ENCODE data around the gene GTPBP1. TPM values are rescaled to one million over a fixed set of nuclear protein-coding genes. Genes with fewer than 3 reads are reported as not detected.

The GTPBP1 gene
- total RNA-seq, 4 donors from 2014 or later = 16.2 to 71.5 (median 56.1) TPM

DNA sequence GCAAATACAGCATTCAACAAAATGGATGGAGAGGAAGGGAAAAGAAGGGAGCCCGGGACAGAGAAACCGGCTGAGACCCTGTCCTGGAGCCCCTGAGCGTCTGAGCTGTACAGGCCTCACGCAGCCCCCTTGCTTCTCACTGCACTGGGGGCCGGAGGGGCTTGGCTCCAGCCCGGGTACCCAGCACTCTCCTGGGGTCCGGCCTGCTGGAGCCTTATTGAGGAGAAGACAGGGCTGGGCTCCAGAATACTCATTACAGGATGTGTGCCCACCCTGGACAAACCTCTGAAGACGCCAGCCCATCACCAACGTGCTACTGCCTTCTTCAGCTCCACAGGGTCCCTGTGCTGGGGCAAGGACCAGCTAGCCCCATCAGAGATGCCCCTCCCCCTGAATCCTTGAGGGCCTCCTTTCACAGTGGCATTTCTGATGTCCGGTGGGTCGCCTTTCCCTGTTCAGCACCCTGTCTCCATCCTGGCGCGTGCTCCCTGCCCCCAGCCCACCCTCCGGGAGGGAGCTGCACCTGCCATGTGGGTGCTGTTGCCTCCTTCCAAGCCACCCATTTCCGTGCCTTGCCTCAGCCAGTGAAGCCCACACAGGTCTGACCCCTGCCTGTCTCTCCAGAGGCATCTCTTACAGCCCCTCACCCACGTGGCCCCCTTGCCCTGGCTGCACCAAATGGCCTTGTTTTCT is 64.7 kb downstream of the GTPBP1 start:
- no peak for DNase-seq
- no peaks in the 10 kb centered on the region for H3K27me3 ChIP-seq
- no peak overlapping the region for H3K27ac ChIP-seq
- H3K4me3 ChIP-seq = no peak overlapping the region
- H3K9me3 ChIP-seq = no peaks in the 10 kb centered on the region
- no peaks in the 10 kb centered on the region for H3K4me1 ChIP-seq
- intact Hi-C loops (cut with DNase I; ENCODE audit: low total_unique reads) = no loop called here
- H3K36me3 ChIP-seq = no peaks in the 10 kb centered on the region
- TF ChIP-seq, protein P1, sequence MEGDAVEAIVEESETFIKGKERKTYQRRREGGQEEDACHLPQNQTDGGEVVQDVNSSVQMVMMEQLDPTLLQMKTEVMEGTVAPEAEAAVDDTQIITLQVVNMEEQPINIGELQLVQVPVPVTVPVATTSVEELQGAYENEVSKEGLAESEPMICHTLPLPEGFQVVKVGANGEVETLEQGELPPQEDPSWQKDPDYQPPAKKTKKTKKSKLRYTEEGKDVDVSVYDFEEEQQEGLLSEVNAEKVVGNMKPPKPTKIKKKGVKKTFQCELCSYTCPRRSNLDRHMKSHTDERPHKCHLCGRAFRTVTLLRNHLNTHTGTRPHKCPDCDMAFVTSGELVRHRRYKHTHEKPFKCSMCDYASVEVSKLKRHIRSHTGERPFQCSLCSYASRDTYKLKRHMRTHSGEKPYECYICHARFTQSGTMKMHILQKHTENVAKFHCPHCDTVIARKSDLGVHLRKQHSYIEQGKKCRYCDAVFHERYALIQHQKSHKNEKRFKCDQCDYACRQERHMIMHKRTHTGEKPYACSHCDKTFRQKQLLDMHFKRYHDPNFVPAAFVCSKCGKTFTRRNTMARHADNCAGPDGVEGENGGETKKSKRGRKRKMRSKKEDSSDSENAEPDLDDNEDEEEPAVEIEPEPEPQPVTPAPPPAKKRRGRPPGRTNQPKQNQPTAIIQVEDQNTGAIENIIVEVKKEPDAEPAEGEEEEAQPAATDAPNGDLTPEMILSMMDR (IDR thresholded peaks at IDR 0.05) = no peak
- TF ChIP-seq POLR2A (IDR thresholded peaks at IDR 0.05) = no peak

DNA sequence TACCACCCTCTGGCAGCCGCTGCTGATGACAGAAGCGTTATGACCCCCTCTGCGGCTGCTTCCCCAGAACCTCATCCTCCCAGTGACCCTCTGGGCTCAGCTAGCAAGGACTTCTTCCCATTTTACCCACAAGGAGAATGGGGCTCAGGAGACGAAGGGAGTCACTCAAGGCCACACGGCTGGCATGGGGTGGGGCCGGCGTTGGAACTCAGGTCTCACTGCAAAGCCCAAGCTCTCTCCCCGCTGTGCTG is 66.8 kb downstream of the GTPBP1 start:
- TF ChIP-seq POLR2A (IDR thresholded peaks at IDR 0.05) = no peak
- TF ChIP-seq, protein P1 (IDR thresholded peaks at IDR 0.05) = no peak
- no peaks in the 10 kb centered on the region for H3K4me1 ChIP-seq
- no peak overlapping the region for H3K27ac ChIP-seq
- no peak for DNase-seq
- intact Hi-C loops (cut with DNase I; ENCODE audit: low total_unique reads) = no loop called here
- no peaks in the 10 kb centered on the region for H3K9me3 ChIP-seq
- H3K36me3 ChIP-seq = no peaks in the 10 kb centered on the region
- H3K27me3 ChIP-seq = no peaks in the 10 kb centered on the region
- H3K4me3 ChIP-seq = no peak overlapping the region

DNA sequence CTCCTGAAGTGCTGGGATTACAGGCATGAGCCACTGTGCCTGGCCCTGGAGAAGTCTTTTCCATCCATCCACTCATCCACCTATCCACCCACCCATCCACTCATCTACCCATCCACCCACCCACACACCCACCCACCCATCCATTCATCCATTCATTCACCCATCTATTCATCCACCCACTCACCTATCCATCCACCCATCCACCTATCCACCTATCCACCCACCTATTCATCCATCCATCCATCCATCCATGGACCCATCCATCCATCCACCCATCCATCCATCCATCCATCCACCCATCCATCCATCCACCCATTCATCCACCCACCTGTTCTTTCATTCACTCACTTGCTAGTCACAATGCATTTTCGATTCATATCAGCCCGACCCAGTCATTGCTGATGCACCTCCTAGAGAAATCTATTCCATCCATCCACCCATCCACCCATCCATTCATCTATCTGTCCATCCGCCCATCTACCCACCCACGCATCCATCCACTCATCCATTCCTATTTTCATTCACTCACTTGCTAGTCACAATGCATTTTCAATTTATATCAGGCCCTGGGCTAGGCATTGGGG is 67.7 kb downstream of the GTPBP1 start:
- Histone ChIP-seq H3K27me3 (no peaks in the 10 kb centered on the region), H3K27ac (no peak overlapping the region), H3K4me3 (no peak overlapping the region), H3K36me3 (no peaks in the 10 kb centered on the region), H3K9me3 (no peaks in the 10 kb centered on the region), H3K4me1 (no peaks in the 10 kb centered on the region)
- DNase-seq = no peak
- no peak for TF ChIP-seq POLR2A (IDR thresholded peaks at IDR 0.05)
- TF ChIP-seq, protein P1 (IDR thresholded peaks at IDR 0.05) = no peak
- intact Hi-C loops (cut with DNase I; ENCODE audit: low total_unique reads) = no loop called here

DNA sequence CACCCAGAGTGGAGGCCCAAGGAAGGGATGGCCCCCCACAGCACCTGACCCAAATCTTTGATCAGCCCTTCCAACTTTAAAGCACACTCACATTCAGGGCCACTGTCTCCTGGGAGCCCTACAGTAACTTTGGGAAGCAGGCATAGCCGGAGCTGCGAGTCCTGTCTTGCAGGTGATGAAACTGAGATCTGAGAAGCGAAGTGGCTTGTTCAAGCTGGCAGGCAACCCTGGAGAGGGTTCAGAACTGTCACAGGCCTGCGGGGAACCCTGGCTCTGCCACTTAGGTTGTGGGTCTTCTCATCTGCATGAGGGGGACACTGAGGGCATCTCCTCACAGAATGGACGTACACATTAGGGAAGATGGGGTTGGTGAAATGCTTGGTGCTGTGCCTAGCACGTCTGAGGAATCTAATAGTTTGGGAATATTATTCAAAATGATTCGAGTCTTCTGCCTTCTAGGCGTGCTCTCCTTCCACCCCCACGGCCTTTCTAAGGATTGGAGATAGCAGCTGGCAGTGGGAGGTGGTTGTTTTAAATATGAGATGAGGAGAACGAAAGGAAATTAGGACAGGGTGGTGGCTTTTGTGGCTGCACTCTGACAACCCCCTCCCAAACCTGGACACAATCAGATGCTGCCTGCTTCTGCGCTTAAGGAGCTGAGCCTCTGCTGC is 68.9 kb downstream of the GTPBP1 start:
- Histone ChIP-seq H3K27ac (no peak overlapping the region), H3K9me3 (no peaks in the 10 kb centered on the region), H3K36me3 (no peaks in the 10 kb centered on the region), H3K4me3 (no peak overlapping the region), H3K4me1 (no peaks in the 10 kb centered on the region), H3K27me3 (no peaks in the 10 kb centered on the region)
- no peak for DNase-seq
- intact Hi-C loops (cut with DNase I; ENCODE audit: low total_unique reads) = no loop called here
- TF ChIP-seq, protein P1 (IDR thresholded peaks at IDR 0.05) = no peak
- no peak for TF ChIP-seq POLR2A (IDR thresholded peaks at IDR 0.05)

DNA sequence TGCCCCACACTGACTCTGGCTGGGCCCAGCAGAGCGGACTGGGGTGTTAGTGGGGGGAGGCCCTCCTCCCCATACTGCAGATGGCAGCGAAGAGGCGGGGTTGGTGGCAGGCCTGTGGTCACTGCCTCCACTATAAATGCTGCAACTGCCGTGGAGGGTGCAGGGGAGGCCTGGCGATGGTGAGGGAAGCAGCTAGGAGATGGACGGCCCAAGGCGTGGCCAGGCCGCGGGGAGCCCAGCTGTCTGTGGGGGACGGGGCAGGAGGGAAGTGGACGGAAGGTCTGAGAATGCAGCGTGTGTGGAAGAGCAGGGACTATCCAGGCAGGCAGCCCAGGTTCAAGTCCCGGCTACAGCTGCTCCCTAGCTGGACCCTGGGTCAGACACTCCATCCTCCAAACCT is 69.9 kb downstream of the GTPBP1 start:
- no peaks in the 10 kb centered on the region for H3K4me1 ChIP-seq
- intact Hi-C loops (cut with DNase I; ENCODE audit: low total_unique reads) = no loop called here
- TF ChIP-seq POLR2A (IDR thresholded peaks at IDR 0.05) = no peak
- TF ChIP-seq, protein P1 (IDR thresholded peaks at IDR 0.05) = no peak
- no peak overlapping the region for H3K4me3 ChIP-seq
- H3K36me3 ChIP-seq = no peaks in the 10 kb centered on the region
- DNase-seq = no peak
- no peaks in the 10 kb centered on the region for H3K9me3 ChIP-seq
- H3K27me3 ChIP-seq = no peaks in the 10 kb centered on the region
- H3K27ac ChIP-seq = no peak overlapping the region

All from uterus (tissue), 4 donors.